AG09319 (cell line): ENCODE measurements around the gene PIN4.
"Not testable (repeated sequence)": the region's sequence is repeated elsewhere in the genome, so short reads cannot be mapped to it uniquely, and the experiment has no call there.

ENCODE experiments used
- DNase-seq: peaks from one replicate; pipeline ENCODE4 v3.0.0-alpha.2; 2010; ENCODE audit warnings: low read depth; ENCODE audit errors: extremely low read depth
- CTCF ChIP-seq: IDR thresholded peaks from 2 replicates; pipeline ENCODE4 v1.5.1; 2011; ENCODE audit warnings: low read depth, mild to moderate bottlenecking, inconsistent platforms, low read length, moderate library complexity

PIN4 gene

GRCh38 chrX:72165551-72165950 is 16.0 kb upstream of the PIN4 start:
- no peak for DNase-seq
- no peak for TF ChIP-seq CTCF

- no peak for TF ChIP-seq CTCF
- no peak for DNase-seq
These were observed 12.4 kb upstream of the PIN4 start for GRCh38 chrX:72169008-72169728.

GRCh38 chrX:72176289-72176688 is 5.3 kb upstream of the PIN4 start:
- not testable (repeated sequence) for DNase-seq

GRCh38 chrX:72176981-72177380 is 4.6 kb upstream of the PIN4 start:
- no peak for TF ChIP-seq CTCF
- no peak for DNase-seq

- no peak for TF ChIP-seq CTCF
- DNase-seq, result no peak
These were observed 1.0 kb upstream of the PIN4 start for GRCh38 chrX:72180539-72180938.

GRCh38 chrX:72182924-72183323 is 1.4 kb downstream of the PIN4 start:
- TF ChIP-seq CTCF, result no peak
- no peak for DNase-seq

GRCh38 chrX:72201836-72202536 is 20.4 kb downstream of the PIN4 start:
- DNase-seq, result peak; percentile 16

More at GRCh38 chrX:72201836-72202536, 20.4 kb downstream of the PIN4 start:
- no peak for TF ChIP-seq CTCF
